Cardiac fibroblast (primary cell): ENCODE measurements around the gene CCDC27.
"Not testable (repeated sequence)": the region's sequence is repeated elsewhere in the genome, so short reads cannot be mapped to it uniquely, and the experiment has no call there.

Source experiments
- DNase-seq, 2 donors: peaks; one replicate each; pipeline versions ENCODE4 v3.0.0 to v3.0.0-alpha.2; 2010; ENCODE audit warnings: low read depth in 2 of 2
- H3K4me3 ChIP-seq, 2 donors: replicated peaks in 1 of 2; 1 replicate in 1 of 2; 2 replicates in 1 of 2; pipeline ENCODE4 v1.5.1; 2011; ENCODE audit warnings: low read depth in 2 of 2, low read length in 2 of 2, mild to moderate bottlenecking in 2 of 2, moderate library complexity in 1 of 2
- CTCF ChIP-seq: IDR thresholded peaks from one replicate; pipeline ENCODE4 v1.5.1; 2011; ENCODE audit warnings: low read depth, mild to moderate bottlenecking, low read length, inconsistent platforms

The CCDC27 gene

GRCh38 chr1:3746389-3746829 is 5.8 kb upstream of the CCDC27 start:
- no peak for TF ChIP-seq CTCF
- peak overlapping the region; percentile 61 to 69 for H3K4me3 ChIP-seq
- no peak for DNase-seq

- TF ChIP-seq CTCF: no peak
- peak overlapping the region; percentile 61 to 69 for H3K4me3 ChIP-seq
- DNase-seq: peak; percentile 61 to 77
Observed at GRCh38 chr1:3746830-3747521, 5.3 kb upstream of the CCDC27 start.

- TF ChIP-seq CTCF: no peak
- DNase-seq: no peak
- H3K4me3 ChIP-seq: peak overlapping the region; percentile 61 to 69
Observed at GRCh38 chr1:3747522-3747848, 4.8 kb upstream of the CCDC27 start.

GRCh38 chr1:3747903-3748302 is 4.3 kb upstream of the CCDC27 start:
- TF ChIP-seq CTCF: no peak
- H3K4me3 ChIP-seq: peak overlapping the region; percentile 61 to 69

DNA sequence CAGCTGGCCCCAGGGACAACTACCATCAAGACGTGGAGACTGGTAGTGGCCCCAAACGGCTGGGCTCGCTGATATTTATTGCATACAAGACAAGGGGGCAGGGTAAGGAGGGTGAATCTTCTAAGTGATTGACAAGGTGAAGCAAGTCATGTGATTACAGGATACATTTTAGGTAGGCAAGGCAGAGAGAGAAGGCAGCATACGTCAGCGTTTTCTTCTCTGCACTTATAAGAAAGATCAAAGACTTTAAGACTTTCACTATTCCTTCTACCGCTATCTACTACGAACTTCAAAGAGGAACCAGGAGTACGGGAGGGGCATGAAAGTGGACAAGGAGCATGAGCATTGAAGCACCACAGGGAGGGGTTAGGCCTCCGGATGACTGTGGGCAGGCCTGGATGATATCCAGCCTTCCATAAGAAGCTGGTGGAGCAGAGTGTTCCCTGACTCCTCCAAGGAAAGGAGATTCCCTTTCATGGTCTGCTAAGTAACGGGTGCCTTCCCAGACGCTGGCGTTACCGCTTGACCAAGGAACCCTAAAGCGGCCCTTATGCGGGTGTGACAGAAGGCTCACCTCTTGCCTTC is 3.8 kb upstream of the CCDC27 start:
- H3K4me3 ChIP-seq, DNase-seq: not testable (repeated sequence)

More at GRCh38 chr1:3747903-3748302, 4.3 kb upstream of the CCDC27 start:
- DNase-seq: no peak

DNA sequence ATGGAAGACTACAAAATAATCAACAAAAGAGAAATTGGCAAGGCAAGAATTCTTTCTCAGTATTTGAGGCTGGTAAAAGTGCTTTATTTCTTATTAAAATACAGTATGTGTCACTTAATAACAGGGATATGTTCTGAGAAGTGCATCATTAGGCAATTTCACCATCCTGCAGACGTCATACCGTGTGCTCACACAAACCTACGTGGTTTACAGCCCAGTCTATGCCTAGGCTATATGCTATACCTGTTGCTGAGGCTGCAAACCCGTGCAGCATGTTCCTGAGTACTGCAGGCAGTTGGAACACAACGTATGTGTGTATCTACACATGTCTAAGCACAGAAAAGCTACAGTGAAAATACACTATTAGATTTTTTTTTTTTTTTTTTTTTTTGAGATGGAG is 2.7 kb upstream of the CCDC27 start:
- H3K4me3 ChIP-seq: no peak overlapping the region
- no peak for TF ChIP-seq CTCF
- DNase-seq: no peak

- no peak overlapping the region for H3K4me3 ChIP-seq
- no peak for DNase-seq
- TF ChIP-seq CTCF: no peak
Observed at GRCh38 chr1:3750741-3751140, 1.5 kb upstream of the CCDC27 start.
